IMR-90 (cell line): Measurements from ENCODE around the gene DNAH9. TPM values are rescaled to one million over a fixed set of nuclear protein-coding genes. Genes with fewer than 3 reads are reported as not detected.

ENCODE experiments used
- ATAC-seq: fragments of 200-7000 bp; cut with Tn5 transposase; 2 replicates; pipeline ENCODE4 v1.9.1; 2020; ENCODE audit warnings: low read depth, mild to moderate bottlenecking, moderate library complexity
- BruUV-seq: library from RNA; stranded (reverse); fragments of 400-500 nt; replicated peaks from 2 replicates; lab custom pipeline; 2021; lab: Mats Ljungman, UMichigan
- CTCF ChIA-PET: fragments of 300-600 bp; formaldehyde crosslinking; extraction: SDS; loops from one replicate; lab custom pipeline; 2021; ENCODE audit warnings: antibody characterized with exemption; lab: Yijun Ruan, JAX
- POLR2A ChIA-PET: fragments of 300-600 bp; sonication (Branson Sonifier 250); formaldehyde crosslinking; loops from one replicate; lab custom pipeline; 2022; ENCODE audit warnings: antibody characterized with exemption; ENCODE audit not compliant: unreplicated experiment; lab: Charles Lee
- DNase-seq: peaks from one replicate; pipeline ENCODE4 v3.0.0; 2013
- H2AFZ ChIP-seq: replicated peaks from 2 replicates; pipeline ENCODE3; 2013; ENCODE audit warnings: low read length, mild to moderate bottlenecking; ENCODE audit not compliant: poor library complexity
- H2AK5ac ChIP-seq: 2 replicates; pipeline ENCODE4 v1.6.1; 2013; ENCODE audit warnings: low read depth, low read length, inconsistent platforms
- H2AK9ac ChIP-seq: replicated peaks from 2 replicates; pipeline ENCODE3; 2013; ENCODE audit warnings: mild to moderate bottlenecking, low read depth, low read length, moderate library complexity; ENCODE audit not compliant: poor library complexity
- H2BK120ac ChIP-seq: 2 replicates; pipeline ENCODE4 v1.6.1; 2013; ENCODE audit warnings: low read depth, low read length, inconsistent platforms
- H2BK15ac ChIP-seq: 3 replicates; pipeline ENCODE4 v1.6.1; 2013; ENCODE audit warnings: low read depth, low read length, inconsistent platforms
- H2BK20ac ChIP-seq: 2 replicates; pipeline ENCODE4 v1.6.1; 2013; ENCODE audit warnings: low read depth, mild to moderate bottlenecking, inconsistent platforms, low read length, moderate library complexity
- H2BK5ac ChIP-seq: 2 replicates; pipeline ENCODE4 v1.6.1; 2013; ENCODE audit warnings: mild to moderate bottlenecking, low read depth, low read length, inconsistent platforms; ENCODE audit not compliant: poor library complexity, severe bottlenecking
- H3K14ac ChIP-seq: replicated peaks from 2 replicates; pipeline ENCODE4 v1.6.1; 2013; ENCODE audit warnings: low read depth, low read length, inconsistent platforms
- H3K18ac ChIP-seq: 2 replicates; pipeline ENCODE4 v1.6.1; 2013; ENCODE audit warnings: low read depth, low read length, control low read depth
- H3K23ac ChIP-seq: 2 replicates; pipeline ENCODE4 v1.6.1; 2013; ENCODE audit warnings: low read depth, low read length, inconsistent platforms
- H3K27ac ChIP-seq: 2 replicates; pipeline ENCODE4 v1.5.1; 2013; ENCODE audit warnings: mild to moderate bottlenecking, control low read depth, low read length; ENCODE audit not compliant: insufficient read depth
- H3K27me3 ChIP-seq: 2 replicates; pipeline ENCODE4 v1.6.1; 2013; ENCODE audit warnings: low read length; ENCODE audit not compliant: control insufficient read depth, insufficient read depth
- H3K36me3 ChIP-seq: 2 replicates; pipeline ENCODE4 v1.6.1; 2013; ENCODE audit warnings: low read length, mixed read lengths; ENCODE audit not compliant: control insufficient read depth, insufficient read depth
- H3K4ac ChIP-seq: 2 replicates; pipeline ENCODE4 v1.6.1; 2013; ENCODE audit warnings: low read depth, low read length, inconsistent platforms
- H3K4me1 ChIP-seq: 2 replicates; pipeline ENCODE4 v1.6.1; 2013; ENCODE audit warnings: low read length, mixed read lengths; ENCODE audit not compliant: control insufficient read depth, insufficient read depth
- H3K4me2 ChIP-seq: 2 replicates; pipeline ENCODE4 v1.6.1; 2013; ENCODE audit warnings: low read depth, mild to moderate bottlenecking, control low read depth, low read length, moderate library complexity
- H3K4me3 ChIP-seq: 2 replicates; pipeline ENCODE4 v1.5.1; 2013; ENCODE audit warnings: low read depth, mild to moderate bottlenecking, control low read depth, low read length, moderate library complexity; ENCODE audit not compliant: insufficient read depth
- H3K56ac ChIP-seq: 2 replicates; pipeline ENCODE4 v1.6.1; 2013; ENCODE audit warnings: low read length, inconsistent platforms; ENCODE audit not compliant: insufficient read depth; ENCODE audit errors: extremely low read depth
- H3K79me1 ChIP-seq, 2 experiments: 2 replicates each; pipeline ENCODE4 v1.6.1; 2013; ENCODE audit warnings: low read length in 2 of 2, inconsistent platforms in 1 of 2, low read depth in 1 of 2
- H3K9ac ChIP-seq: 2 replicates; pipeline ENCODE4 v1.6.1; 2013; ENCODE audit warnings: low read depth, low read length, control low read depth
- H3K9me1 ChIP-seq: 2 replicates; pipeline ENCODE4 v1.6.1; 2013; ENCODE audit warnings: low read length, inconsistent platforms; ENCODE audit not compliant: insufficient read depth
- H3K9me3 ChIP-seq: 2 replicates; pipeline ENCODE4 v1.6.1; 2013; ENCODE audit warnings: low read length; ENCODE audit not compliant: control insufficient read depth, insufficient read depth
- H4K20me1 ChIP-seq: 2 replicates; pipeline ENCODE4 v1.6.1; 2013; ENCODE audit warnings: low read length, inconsistent platforms; ENCODE audit not compliant: insufficient read depth
- H4K5ac ChIP-seq: 2 replicates; pipeline ENCODE4 v1.6.1; 2013; ENCODE audit warnings: mild to moderate bottlenecking, low read depth, low read length, control low read depth
- H4K8ac ChIP-seq, 2 experiments: 2 replicates each; pipeline ENCODE4 v1.6.1; 2013; ENCODE audit warnings: low read depth in 2 of 2, low read length in 2 of 2, control low read depth in 1 of 2, inconsistent platforms in 1 of 2
- H4K91ac ChIP-seq: 2 replicates; pipeline ENCODE4 v1.6.1; 2013; ENCODE audit warnings: low read depth, low read length, inconsistent platforms; ENCODE audit not compliant: insufficient read depth
- CEBPB ChIP-seq: IDR thresholded peaks from 2 replicates; pipeline ENCODE4 v1.6.1; 2012; ENCODE audit warnings: low read depth, low read length, improper control_type of control experiment
- CHD1 ChIP-seq: IDR thresholded peaks from 2 replicates; pipeline ENCODE4 v1.6.1; 2012; ENCODE audit warnings: low read depth, low read length, improper control_type of control experiment
- CTCF ChIP-seq: conservative IDR thresholded peaks from 2 replicates; pipeline ENCODE4 v1.5.1; 2012; ENCODE audit warnings: mild to moderate bottlenecking, low read depth, low read length, improper control_type of control experiment
- ELK1 ChIP-seq: fragments of 150-350 bp; IDR thresholded peaks from 2 replicates; pipeline ENCODE4 v1.6.1; 2016; ENCODE audit warnings: low read depth, mild to moderate bottlenecking, low read length, moderate library complexity, borderline replicate concordance
- MAZ ChIP-seq: IDR thresholded peaks from 2 replicates; pipeline ENCODE4 v1.6.1; 2012; ENCODE audit warnings: low read depth, mild to moderate bottlenecking, low read length, improper control_type of control experiment, moderate library complexity, borderline replicate concordance
- NFE2L2 ChIP-seq: fragments of 150-350 bp; IDR thresholded peaks from 2 replicates; pipeline ENCODE4 v1.6.1; 2016; ENCODE audit warnings: low read depth, mild to moderate bottlenecking, low read length
- POLR2A ChIP-seq: IDR thresholded peaks from 2 replicates; pipeline ENCODE4 v1.6.1; 2012; ENCODE audit warnings: mild to moderate bottlenecking, low read depth, low read length
- RAD21 ChIP-seq: IDR thresholded peaks from 2 replicates; pipeline ENCODE4 v1.6.1; 2012; ENCODE audit warnings: low read length, improper control_type of control experiment
- SMC3 ChIP-seq: fragments of 150-350 bp; IDR thresholded peaks from 2 replicates; pipeline ENCODE4 v1.6.1; 2016; ENCODE audit warnings: low read depth, mild to moderate bottlenecking, antibody characterized with exemption, low read length, moderate library complexity
- WGBS, 2 experiments: methylation state at CpG; one replicate each; pipeline versions ENCODE4 v1.1.5 to v1.1.7; 2013; ENCODE audit warnings: missing lambda C conversion rate in 2 of 2; ENCODE audit not compliant: insufficient read length in 1 of 2; ENCODE audit errors: extremely low coverage in 2 of 2; 5-methylcytosine and 5-hydroxymethylcytosine counted together
- dilution Hi-C: fragments of 300-500 bp; cut with HindIII; formaldehyde crosslinking; loops from one replicate; pipeline ENCODE4 v1.14.3; 2018; ENCODE audit warnings: low sequenced_read_pairs; ENCODE audit not compliant: unreplicated experiment
- in situ Hi-C: fragments of 300-500 bp; cut with MboI; formaldehyde crosslinking; loops from 3 replicates; pipeline ENCODE4 v1.14.3; 2019; ENCODE audit warnings: low sequenced_read_pairs, inconsistent platforms, mixed read lengths
- intact Hi-C: fragments of 100-400 bp; cut with micrococcal nuclease; formaldehyde crosslinking; loops from 2 replicates; pipeline ENCODE4 v1.10.0; 2022
- polyA plus RNA-seq, 3 experiments: library from polyadenylated mRNA; depleted of rRNA; stranded (reverse); fragments of >200 nt; gene quantifications; 2 replicates each; pipeline ENCODE4 v1.2.3, GENCODE V29; 2012; ENCODE audit warnings: low replicate concordance in 1 of 3
- total RNA-seq: library from RNA; depleted of rRNA; stranded (reverse); fragments of >200 nt; gene quantifications from 2 replicates; pipeline ENCODE4 v1.2.3, GENCODE V29; 2012
- TF ChIP-seq, protein P1 (sequence below): fragments of 150-350 bp; IDR thresholded peaks from 2 replicates; pipeline ENCODE4 v1.6.1; 2017; ENCODE audit warnings: mild to moderate bottlenecking, antibody characterized with exemption, low read length, low read depth

The DNAH9 gene
- total and polyA plus RNA-seq, 2 of the 4 experiments (the other 2 are of a cell fraction): not detected

- H2AK9ac ChIP-seq: no peak overlapping the region
- H3K4me2 ChIP-seq: no peak overlapping the region
- ChIA-PET CTCF (no interaction called here), POLR2A (no interaction called here)
- no peak overlapping the region for H4K8ac ChIP-seq
- no TSS peak for BruUV-seq
- H3K9me1 ChIP-seq: no peaks in the 10 kb centered on the region
- H2BK20ac ChIP-seq: no peak overlapping the region
- no peak overlapping the region for H3K14ac ChIP-seq
- H3K4me1 ChIP-seq: no peaks in the 10 kb centered on the region
- H4K91ac ChIP-seq: no peak overlapping the region
- no peak overlapping the region for H4K5ac ChIP-seq
- no peak overlapping the region for H2BK5ac ChIP-seq
- WGBS, 2 experiments: no CpG with 5 or more reads among the region's 10 CpGs
- no peak overlapping the region for H3K27ac ChIP-seq
- H3K23ac ChIP-seq: no peak overlapping the region
- H3K9me3 ChIP-seq: peaks cover 26% of the 10 kb centered on the region
- ATAC-seq (no peak), DNase-seq (no peak)
- no peak overlapping the region for H3K4ac ChIP-seq
- no peak overlapping the region for H3K56ac ChIP-seq
- H3K4me3 ChIP-seq: no peak overlapping the region
- no peaks in the 10 kb centered on the region for H3K79me1 ChIP-seq
- H3K18ac ChIP-seq: no peak overlapping the region
- H2BK15ac ChIP-seq: no peak overlapping the region
- H2AFZ ChIP-seq: no peak overlapping the region
- no peaks in the 10 kb centered on the region for H3K27me3 ChIP-seq
- no peak overlapping the region for H3K9ac ChIP-seq
- H3K36me3 ChIP-seq: no peaks in the 10 kb centered on the region
- TF ChIP-seq, protein P1, sequence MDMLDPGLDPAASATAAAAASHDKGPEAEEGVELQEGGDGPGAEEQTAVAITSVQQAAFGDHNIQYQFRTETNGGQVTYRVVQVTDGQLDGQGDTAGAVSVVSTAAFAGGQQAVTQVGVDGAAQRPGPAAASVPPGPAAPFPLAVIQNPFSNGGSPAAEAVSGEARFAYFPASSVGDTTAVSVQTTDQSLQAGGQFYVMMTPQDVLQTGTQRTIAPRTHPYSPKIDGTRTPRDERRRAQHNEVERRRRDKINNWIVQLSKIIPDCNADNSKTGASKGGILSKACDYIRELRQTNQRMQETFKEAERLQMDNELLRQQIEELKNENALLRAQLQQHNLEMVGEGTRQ: no peak
- no peak for TF ChIP-seq NFE2L2
- no peak for TF ChIP-seq CHD1
- no peak for TF ChIP-seq MAZ
- no peak for TF ChIP-seq CTCF
- TF ChIP-seq POLR2A: no peak
- no peak for TF ChIP-seq RAD21
- no peak for TF ChIP-seq CEBPB
- TF ChIP-seq SMC3: no peak
- no peak for TF ChIP-seq ELK1
- in situ Hi-C loops: no loop called here
- H2AK5ac ChIP-seq: no peak overlapping the region
- H4K20me1 ChIP-seq: no peaks in the 10 kb centered on the region
- intact Hi-C loops: no loop called here
- dilution Hi-C loops: no loop called here
- no peak overlapping the region for H2BK120ac ChIP-seq
Observed at GRCh38 chr17:11642655-11643054, 44.4 kb downstream of the DNAH9 start.
